ENCODE measurements around the gene KNG1.

Gene KNG1

DNA sequence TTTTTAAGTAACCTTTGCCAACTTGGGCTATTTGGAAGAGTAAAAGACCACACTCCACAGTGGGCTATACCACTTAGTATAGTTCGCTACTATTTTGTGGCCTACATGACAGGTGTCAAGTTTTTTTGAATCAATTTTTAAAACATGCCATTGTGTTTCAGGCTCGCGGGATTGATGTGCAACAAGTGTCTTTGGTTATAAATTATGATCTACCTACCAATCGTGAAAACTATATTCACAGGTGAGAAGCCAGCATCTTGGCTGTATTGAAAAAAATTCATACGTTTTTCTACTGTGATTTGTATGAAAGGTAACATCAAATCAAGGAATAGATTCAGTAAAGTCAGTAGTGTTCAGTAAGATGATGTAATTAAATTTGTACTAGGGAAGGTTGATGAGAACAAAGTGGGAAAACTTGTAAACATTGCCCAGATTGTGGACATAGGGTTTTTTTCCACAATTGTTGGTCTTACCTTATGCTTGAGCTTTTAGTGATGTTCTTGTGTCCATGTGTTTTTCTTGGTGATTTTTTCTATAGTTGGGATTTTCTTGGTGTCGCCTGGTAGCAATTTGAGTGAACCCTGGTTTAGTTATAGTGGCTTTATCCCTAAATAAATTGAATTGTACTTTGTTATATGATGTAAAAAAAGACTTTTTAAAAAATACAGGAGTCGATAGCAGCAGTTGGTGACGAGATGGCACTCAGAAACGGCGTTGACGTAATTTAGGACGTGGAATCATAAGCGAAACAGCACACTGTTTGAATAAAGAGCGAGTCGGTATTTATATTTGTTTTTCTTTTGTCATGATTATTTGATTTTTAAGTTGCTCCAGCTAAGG is 70.7 kb downstream of the KNG1 start:
- H3K9ac ChIP-seq (ENCODE audit: low read length): no peak overlapping the region

DNA sequence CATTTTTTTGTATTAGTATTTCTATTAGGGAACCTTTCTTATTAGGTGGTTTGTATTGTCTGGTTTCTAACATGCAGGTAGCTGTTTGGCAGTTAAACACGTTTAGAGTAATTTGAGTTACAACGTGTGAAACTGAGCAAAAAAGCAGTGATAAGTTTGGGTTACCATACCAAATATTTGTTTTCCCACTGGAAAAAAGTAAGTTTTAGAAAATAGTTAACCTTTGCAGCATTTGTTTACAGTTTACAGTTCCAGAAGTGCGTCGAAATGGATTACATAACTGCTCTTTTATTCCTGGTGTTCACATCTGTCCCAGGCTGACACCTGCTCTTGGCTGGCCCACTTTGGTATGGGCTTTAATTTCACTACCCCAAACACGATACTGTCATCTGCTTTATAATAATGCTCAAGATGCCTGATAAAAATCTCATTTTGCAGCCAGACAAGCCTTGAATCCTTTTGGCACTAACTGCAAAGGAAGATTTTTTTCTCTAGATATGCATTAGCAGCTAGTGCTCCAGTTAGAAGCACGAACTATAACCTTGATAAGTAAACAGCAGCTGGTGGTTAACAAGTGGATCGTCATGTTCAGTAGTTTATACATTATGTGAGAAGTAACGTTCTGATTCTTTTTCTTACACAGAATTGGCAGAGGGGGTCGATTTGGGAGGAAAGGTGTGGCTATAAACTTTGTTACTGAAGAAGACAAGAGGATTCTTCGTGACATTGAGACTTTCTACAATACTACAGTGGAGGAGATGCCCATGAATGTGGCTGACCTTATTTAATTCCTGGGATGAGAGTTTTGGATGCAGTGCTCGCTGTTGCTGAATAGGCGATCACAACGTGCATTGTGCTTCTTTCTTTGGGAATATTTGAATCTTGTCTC is 71.6 kb downstream of the KNG1 start:
- Histone ChIP-seq H3K4me3 (ENCODE audit: low read depth, low read length) (no peak overlapping the region), H3K9ac (ENCODE audit: low read length) (no peak overlapping the region)

More for the DNA sequence above, 70.7 kb downstream of the KNG1 start:
- H3K27me3 ChIP-seq (ENCODE audit: control insufficient read depth, insufficient read depth, low read length): no peaks in the 10 kb centered on the region
- no peak overlapping the region for H3K27ac ChIP-seq (ENCODE audit: low read depth, low read length)
- peaks cover 94% of the 10 kb centered on the region for H3K36me3 ChIP-seq (ENCODE audit: control insufficient read depth, insufficient read depth, low read length)
- no peak overlapping the region for H3K4me3 ChIP-seq (ENCODE audit: low read depth, low read length)
- no peaks in the 10 kb centered on the region for H3K4me1 ChIP-seq (ENCODE audit: control insufficient read depth, insufficient read depth, low read length)
- no peaks in the 10 kb centered on the region for H3K9me3 ChIP-seq (ENCODE audit: control insufficient read depth, insufficient read depth, low read depth, low read length)

DNA sequence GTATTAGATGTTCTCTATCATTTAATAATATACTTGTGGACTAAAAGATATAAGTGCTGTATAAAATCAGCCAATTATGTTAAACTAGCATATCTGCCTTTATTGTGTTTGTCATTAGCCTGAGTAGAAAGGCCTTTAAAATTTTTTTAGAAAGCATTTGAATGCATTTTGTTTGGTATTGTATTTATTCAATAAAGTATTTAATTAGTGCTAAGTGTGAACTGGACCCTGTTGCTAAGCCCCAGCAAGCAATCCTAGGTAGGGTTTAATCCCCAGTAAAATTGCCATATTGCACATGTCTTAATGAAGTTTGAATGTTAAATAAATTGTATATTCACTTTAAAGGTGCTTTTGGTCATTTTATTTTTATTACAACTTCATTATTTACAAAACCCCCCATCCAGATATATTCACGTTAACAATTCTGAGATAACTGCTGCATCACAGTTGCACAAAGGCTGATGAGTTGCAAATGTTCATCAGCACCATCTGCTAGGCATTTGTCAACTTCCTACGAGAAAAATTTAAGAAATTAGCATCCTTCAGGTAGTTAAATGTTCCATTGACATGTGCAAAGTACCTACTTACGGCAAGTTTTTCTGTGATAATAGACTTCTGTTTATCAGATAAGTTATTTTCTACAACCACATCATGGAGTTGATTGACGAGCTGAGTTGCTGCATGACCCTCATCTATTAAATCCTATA is 72.5 kb downstream of the KNG1 start:
- no peak overlapping the region for H3K27ac ChIP-seq (ENCODE audit: low read depth, low read length)
- no peaks in the 10 kb centered on the region for H3K9me3 ChIP-seq (ENCODE audit: control insufficient read depth, insufficient read depth, low read depth, low read length)
- no peaks in the 10 kb centered on the region for H3K27me3 ChIP-seq (ENCODE audit: control insufficient read depth, insufficient read depth, low read length)
- no peak overlapping the region for H3K9ac ChIP-seq (ENCODE audit: low read length)
- peaks cover 98% of the 10 kb centered on the region for H3K36me3 ChIP-seq (ENCODE audit: control insufficient read depth, insufficient read depth, low read length)
- H3K4me3 ChIP-seq (ENCODE audit: low read depth, low read length): no peak overlapping the region
- no peaks in the 10 kb centered on the region for H3K4me1 ChIP-seq (ENCODE audit: control insufficient read depth, insufficient read depth, low read length)

More for the DNA sequence above, 71.6 kb downstream of the KNG1 start:
- Histone ChIP-seq H3K36me3 (ENCODE audit: control insufficient read depth, insufficient read depth, low read length) (peaks cover 98% of the 10 kb centered on the region), H3K4me1 (ENCODE audit: control insufficient read depth, insufficient read depth, low read length) (no peaks in the 10 kb centered on the region), H3K27me3 (ENCODE audit: control insufficient read depth, insufficient read depth, low read length) (no peaks in the 10 kb centered on the region), H3K27ac (ENCODE audit: low read depth, low read length) (no peak overlapping the region), H3K9me3 (ENCODE audit: control insufficient read depth, insufficient read depth, low read depth, low read length) (no peaks in the 10 kb centered on the region)

DNA sequence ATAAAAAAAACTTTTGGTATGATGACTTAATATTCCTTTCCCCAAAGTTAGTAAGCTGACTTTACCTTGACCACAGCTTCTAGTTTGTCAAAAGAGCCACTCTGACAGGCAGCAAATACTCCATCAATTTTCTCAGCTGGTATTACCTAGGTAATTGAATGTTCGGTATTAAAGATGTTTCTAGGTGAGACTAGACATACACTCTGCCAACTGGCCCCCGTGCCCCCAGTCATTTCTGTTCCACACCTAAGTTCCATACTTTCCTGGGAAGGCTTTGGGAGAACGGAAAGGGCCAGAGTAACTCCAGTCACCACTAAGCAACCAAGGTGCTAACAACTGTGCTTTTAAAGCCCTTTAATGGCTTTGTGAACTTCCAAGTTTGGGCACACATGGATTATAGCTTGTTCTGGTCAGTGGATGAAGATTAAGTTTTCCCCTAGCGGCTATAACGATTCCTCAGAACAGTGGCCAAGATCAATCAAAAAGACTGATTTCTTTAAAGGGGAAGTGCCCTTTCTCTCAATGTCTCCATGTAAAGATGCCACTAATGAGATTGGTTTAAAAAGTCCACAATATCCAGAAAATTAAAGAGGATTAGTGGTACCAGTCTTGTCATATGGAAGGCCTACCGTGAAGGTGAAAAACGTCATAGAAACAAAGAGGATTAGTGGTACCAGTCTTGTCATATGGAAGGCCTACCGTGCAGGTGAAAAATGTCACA is 73.3 kb downstream of the KNG1 start:
- H3K4me3 ChIP-seq (ENCODE audit: low read depth, low read length): no peak overlapping the region
- H3K9me3 ChIP-seq (ENCODE audit: control insufficient read depth, insufficient read depth, low read depth, low read length): no peaks in the 10 kb centered on the region
- H3K4me1 ChIP-seq (ENCODE audit: control insufficient read depth, insufficient read depth, low read length): no peaks in the 10 kb centered on the region
- H3K9ac ChIP-seq (ENCODE audit: low read length): no peak overlapping the region
- no peak overlapping the region for H3K27ac ChIP-seq (ENCODE audit: low read depth, low read length)
- no peaks in the 10 kb centered on the region for H3K27me3 ChIP-seq (ENCODE audit: control insufficient read depth, insufficient read depth, low read length)
- H3K36me3 ChIP-seq (ENCODE audit: control insufficient read depth, insufficient read depth, low read length): peaks cover 96% of the 10 kb centered on the region
